HEK293T (cell line): Measurements from ENCODE around the gene NUBPL.

Experiments used
- BHLHE40 ChIP-seq: fragments of 450-650 bp; IDR thresholded peaks from 2 replicates; pipeline ENCODE4 v1.6.1; 2016; ENCODE audit warnings: mild to moderate bottlenecking, moderate library complexity, borderline replicate concordance
- CTBP1 ChIP-seq: fragments of 450-650 bp; IDR thresholded peaks from 2 replicates; pipeline ENCODE4 v1.6.1; 2016; ENCODE audit warnings: borderline replicate concordance
- FOXA1 ChIP-seq: fragments of 450-650 bp; IDR thresholded peaks from 2 replicates; pipeline ENCODE4 v1.6.1; 2016; ENCODE audit warnings: mild to moderate bottlenecking
- FOXK2 ChIP-seq: fragments of 450-650 bp; IDR thresholded peaks from 2 replicates; pipeline ENCODE4 v1.6.1; 2016; ENCODE audit warnings: mild to moderate bottlenecking

- TF ChIP-seq BHLHE40 (no peak), CTBP1 (no peak), FOXA1 (no peak), FOXK2 (no peak)
Observed at GRCh38 chr14:31529053-31529452, 32.2 kb upstream of the NUBPL start.
